ENCODE data around the gene FBXO17.

FBXO17 gene

DNA sequence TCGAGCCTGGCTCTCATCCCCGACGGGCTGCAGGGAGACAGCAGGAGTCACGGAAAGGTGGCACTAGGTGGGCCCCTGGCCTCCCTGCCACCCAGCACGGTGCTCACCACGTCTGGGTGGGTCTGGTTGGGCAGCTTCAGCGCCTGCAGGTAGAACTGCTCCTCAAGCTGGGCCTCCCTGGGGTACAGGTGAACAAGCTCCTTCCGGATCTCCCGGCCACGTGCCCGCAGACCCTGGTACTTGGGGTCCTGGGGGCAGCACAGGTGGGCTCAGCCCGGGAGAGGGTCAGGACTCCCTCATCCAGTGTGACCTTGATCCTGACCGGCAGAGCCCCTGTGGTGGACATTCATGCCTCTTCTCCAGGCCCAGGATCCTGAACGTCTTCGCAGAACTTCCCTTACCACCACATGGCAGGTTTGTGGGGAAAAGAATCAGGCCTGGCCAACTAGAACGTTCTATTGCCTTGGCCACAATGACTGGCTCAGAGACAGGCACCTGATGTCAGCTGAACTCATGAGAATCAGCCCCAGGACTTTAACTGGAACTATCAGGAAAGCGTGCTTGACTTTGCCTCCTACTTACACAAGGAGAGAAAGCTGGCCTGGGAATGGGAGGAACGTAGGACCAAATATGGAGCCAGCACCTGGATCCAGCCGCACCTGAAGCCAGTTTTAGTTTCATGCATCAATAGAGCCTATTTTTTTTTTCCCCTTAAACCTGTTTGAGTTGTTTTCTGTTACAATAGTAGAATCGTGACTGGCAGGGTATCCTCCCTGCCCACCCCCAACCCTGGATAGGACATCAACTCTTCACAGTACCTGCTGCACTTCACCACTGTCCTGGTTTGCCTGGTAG is 53.9 kb downstream of the FBXO17 start:
- TF ChIP-seq, protein P1, sequence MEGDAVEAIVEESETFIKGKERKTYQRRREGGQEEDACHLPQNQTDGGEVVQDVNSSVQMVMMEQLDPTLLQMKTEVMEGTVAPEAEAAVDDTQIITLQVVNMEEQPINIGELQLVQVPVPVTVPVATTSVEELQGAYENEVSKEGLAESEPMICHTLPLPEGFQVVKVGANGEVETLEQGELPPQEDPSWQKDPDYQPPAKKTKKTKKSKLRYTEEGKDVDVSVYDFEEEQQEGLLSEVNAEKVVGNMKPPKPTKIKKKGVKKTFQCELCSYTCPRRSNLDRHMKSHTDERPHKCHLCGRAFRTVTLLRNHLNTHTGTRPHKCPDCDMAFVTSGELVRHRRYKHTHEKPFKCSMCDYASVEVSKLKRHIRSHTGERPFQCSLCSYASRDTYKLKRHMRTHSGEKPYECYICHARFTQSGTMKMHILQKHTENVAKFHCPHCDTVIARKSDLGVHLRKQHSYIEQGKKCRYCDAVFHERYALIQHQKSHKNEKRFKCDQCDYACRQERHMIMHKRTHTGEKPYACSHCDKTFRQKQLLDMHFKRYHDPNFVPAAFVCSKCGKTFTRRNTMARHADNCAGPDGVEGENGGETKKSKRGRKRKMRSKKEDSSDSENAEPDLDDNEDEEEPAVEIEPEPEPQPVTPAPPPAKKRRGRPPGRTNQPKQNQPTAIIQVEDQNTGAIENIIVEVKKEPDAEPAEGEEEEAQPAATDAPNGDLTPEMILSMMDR (IDR thresholded peaks at IDR 0.05; ENCODE audit: low read depth, low read length, missing control alignments) = no peak

DNA sequence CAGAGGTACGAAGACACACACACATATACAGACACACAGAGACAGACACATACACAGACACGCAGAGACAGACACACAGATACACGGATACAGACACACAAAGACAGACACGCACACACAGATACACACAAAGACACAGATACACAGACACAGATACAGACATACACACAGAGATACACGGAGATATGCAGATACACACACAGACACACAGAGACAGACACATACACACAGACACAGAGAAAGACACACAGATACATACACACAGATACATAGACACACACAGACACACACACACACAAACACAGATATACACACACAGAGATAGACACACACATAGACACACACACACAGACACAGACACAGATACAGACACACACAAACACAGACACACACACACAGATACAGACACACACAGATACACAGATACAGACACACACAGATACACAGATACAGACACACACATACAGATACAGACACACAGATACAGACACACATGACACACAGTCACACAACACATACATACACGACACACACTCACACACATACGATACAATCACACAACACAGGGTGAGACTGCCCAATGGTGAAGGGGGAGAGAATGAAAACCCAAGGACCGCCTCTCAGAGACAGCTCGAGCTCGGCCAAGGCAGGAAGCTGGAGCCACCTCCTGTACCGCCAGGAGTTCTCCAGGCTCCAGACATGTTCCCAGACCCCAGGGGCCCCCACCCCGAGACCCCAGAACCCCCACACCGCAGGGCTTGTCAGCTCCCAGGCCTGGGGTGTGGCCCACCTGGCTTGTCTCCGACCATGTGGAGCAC is 54.7 kb downstream of the FBXO17 start:
- no peak for DNase-seq
- Histone ChIP-seq H3K27me3 (replicated peaks) (no peaks in the 10 kb centered on the region), H3K4me3 (ENCODE audit: low read depth, low read length) (no peak overlapping the region), H3K27ac (no peak overlapping the region), H3K36me3 (replicated peaks) (peaks cover 20% of the 10 kb centered on the region)
- in situ Hi-C loops (cut with HindIII; ENCODE audit: low pct_ligation_motif_present, low sequenced_read_pairs) = no loop called here
- TF ChIP-seq, protein P1 (IDR thresholded peaks at IDR 0.05; ENCODE audit: low read depth, low read length, missing control alignments) = no peak

More for the DNA sequence above, 53.9 kb downstream of the FBXO17 start:
- in situ Hi-C loops (cut with HindIII; ENCODE audit: low pct_ligation_motif_present, low sequenced_read_pairs) = no loop called here
- no peak overlapping the region for H3K27ac ChIP-seq
- H3K4me3 ChIP-seq (ENCODE audit: low read depth, low read length) = no peak overlapping the region
- no peak for DNase-seq
- no peaks in the 10 kb centered on the region for H3K27me3 ChIP-seq (replicated peaks)
- H3K36me3 ChIP-seq (replicated peaks) = peaks cover 20% of the 10 kb centered on the region

DNA sequence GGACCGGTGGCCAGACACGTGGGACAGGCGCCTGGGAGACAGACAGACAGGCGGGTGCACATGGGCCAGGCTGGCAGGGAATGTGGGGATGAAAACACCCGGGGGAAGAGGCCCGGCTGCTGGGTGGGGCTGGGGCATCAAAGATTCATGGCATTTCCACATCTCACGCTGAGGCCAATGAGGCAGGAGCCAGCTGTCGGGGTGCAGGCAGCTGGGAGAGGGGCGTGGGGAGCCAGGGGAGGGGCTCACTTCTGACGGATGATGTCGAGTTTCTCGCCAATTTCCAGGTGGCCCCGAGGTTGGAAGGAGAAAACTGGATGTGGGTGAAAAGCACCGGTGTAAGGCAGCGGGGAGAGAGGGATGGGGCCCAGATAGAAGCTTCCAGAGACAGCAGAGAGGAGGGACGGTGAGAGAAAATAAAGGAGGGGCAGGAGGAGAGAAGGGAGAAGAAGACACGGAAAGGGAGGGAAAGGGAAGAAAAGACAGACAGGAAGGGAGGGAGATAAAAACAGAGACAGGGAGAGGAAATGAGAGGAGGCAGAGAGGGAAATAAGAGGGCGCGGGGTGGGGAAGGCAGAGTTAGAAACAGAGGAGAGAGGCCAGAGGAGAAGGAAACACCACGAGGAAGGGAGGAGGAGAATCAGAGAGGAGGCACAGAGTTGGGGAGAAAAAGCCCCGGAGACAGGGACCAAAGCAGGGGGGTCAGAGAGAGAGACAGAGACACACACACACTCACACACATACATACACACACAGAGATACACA is 55.5 kb downstream of the FBXO17 start:
- no peak overlapping the region for H3K27ac ChIP-seq
- no peak for DNase-seq
- in situ Hi-C loops (cut with HindIII; ENCODE audit: low pct_ligation_motif_present, low sequenced_read_pairs) = no loop called here

DNA sequence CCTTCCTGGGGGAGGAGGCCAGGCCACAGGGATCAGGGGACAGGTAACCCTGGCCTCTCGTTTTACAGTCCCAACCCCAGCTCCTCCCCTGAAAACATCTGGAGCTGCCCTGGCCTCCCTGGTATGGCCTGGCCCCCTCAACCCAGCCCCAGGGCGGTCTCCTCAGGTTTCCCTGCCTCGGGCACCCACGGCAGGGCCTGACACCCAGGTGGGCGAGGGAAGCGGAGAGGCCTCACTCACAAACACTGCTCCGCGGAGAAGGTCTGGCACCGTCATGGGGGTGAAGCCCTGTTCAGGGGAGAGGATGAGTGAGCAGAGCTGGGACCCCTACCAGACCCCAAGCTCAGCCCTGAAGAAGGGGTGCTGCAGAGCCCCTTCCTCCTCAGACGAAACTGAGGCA is 57.0 kb downstream of the FBXO17 start:
- no peak for DNase-seq
- Histone ChIP-seq H3K36me3 (replicated peaks) (peaks cover 10% of the 10 kb centered on the region), H3K27me3 (replicated peaks) (no peaks in the 10 kb centered on the region), H3K4me3 (ENCODE audit: low read depth, low read length) (no peak overlapping the region), H3K27ac (no peak overlapping the region)
- in situ Hi-C loops (cut with HindIII; ENCODE audit: low pct_ligation_motif_present, low sequenced_read_pairs) = no loop called here
- TF ChIP-seq, protein P1 (IDR thresholded peaks at IDR 0.05; ENCODE audit: low read depth, low read length, missing control alignments) = no peak

More for the DNA sequence above, 55.5 kb downstream of the FBXO17 start:
- H3K36me3 ChIP-seq (replicated peaks) = peaks cover 13% of the 10 kb centered on the region
- no peak overlapping the region for H3K4me3 ChIP-seq (ENCODE audit: low read depth, low read length)
- TF ChIP-seq, protein P1 (IDR thresholded peaks at IDR 0.05; ENCODE audit: low read depth, low read length, missing control alignments) = no peak
- no peaks in the 10 kb centered on the region for H3K27me3 ChIP-seq (replicated peaks)

DNA sequence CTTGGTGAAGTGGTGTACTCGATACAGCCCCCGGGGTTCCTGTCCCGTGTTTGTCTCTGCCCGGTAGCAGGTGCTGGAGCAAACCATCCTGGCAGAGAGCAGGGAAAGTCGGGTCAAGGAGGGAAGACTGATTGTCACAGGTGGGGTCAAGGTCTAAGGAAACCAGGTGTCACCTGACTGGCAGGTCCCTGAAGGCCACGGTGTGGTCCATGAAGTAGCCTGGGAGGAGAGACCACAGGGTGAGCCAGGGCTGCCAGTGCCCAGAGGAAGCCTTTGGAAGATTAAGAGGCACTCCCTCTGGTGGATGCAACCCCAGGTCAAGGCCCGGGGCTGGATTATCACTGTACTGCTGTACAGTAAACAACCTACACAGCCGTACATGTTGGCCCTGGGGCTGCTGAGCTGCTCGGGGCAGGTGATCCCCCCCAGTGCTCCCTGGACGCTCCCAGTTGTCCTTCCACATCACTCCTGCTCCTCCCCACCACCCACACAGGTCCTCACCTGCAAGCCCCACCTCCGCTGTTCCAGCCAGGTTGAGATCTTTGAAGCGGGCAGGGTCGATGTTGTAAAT is 57.5 kb downstream of the FBXO17 start:
- TF ChIP-seq, protein P1 (IDR thresholded peaks at IDR 0.05; ENCODE audit: low read depth, low read length, missing control alignments) = peak; percentile 35

More for the DNA sequence above, 57.5 kb downstream of the FBXO17 start:
- Histone ChIP-seq H3K36me3 (replicated peaks) (peaks cover 10% of the 10 kb centered on the region), H3K27ac (no peak overlapping the region), H3K4me3 (ENCODE audit: low read depth, low read length) (no peak overlapping the region), H3K27me3 (replicated peaks) (no peaks in the 10 kb centered on the region)
- in situ Hi-C loops (cut with HindIII; ENCODE audit: low pct_ligation_motif_present, low sequenced_read_pairs) = no loop called here
- no peak for DNase-seq
